ENCODE measurements around the gene MVB12B. TPM values are rescaled to one million over a fixed set of nuclear protein-coding genes. Genes with fewer than 3 reads are reported as not detected.

MVB12B gene
- total and polyA plus RNA-seq, 2 of the 8 experiments (the other 6 are each of a cell fraction or from before 2014, with no cell fraction given) = 2.6 to 5.0 TPM

DNA sequence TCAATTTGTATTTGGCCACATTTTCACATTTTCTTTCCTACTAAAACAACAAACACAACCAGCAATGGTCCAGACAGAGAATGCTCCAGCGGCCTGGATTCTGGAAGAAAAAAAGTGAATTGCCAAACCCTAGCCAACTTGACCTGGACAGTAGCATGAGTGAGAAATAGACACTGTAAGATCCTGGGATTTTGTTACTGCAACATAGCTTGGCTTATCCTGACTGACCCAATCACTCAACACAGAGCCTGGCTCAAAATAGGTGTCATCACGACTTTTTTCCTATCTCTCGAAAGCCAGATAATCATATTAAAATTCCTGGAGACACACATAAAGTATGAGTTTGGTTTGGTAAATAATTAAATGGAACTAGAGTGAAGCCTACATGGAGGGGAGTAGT, 25.4 kb upstream of the MVB12B start:
- H4K8ac ChIP-seq (ENCODE audit: extremely low read depth, insufficient read depth, low read length) = no peak overlapping the region
- no peaks in the 10 kb centered on the region for H3K9me3 ChIP-seq (ENCODE audit: insufficient read depth in 2 of 2, low read depth in 1 of 2, low read length in 1 of 2)
- H3K79me1 ChIP-seq (ENCODE audit: low read depth, low read length) = no peaks in the 10 kb centered on the region
- no peak overlapping the region for H3K9ac ChIP-seq (replicated peaks in 1 of 4; ENCODE audit: extremely low read depth in 1 of 4, low read depth in 3 of 4, low read length in 3 of 4)
- DNase-seq (ENCODE audit: low read depth in 1 of 2, low spot score in 2 of 2) (no peak), FAIRE-seq (no peak)
- H4K91ac ChIP-seq (replicated peaks; ENCODE audit: insufficient read length, low read length) = no peak overlapping the region
- H3K4me1 ChIP-seq (replicated peaks in 1 of 4; ENCODE audit: control insufficient read depth in 3 of 4, insufficient read depth in 4 of 4, low read length in 3 of 4) = no peaks in the 10 kb centered on the region; a peak in 1 of 7 replicates
- no peak overlapping the region for H2BK5ac ChIP-seq (ENCODE audit: low read depth, low read length)
- H3K79me2 ChIP-seq (ENCODE audit: control insufficient read depth in 1 of 2, insufficient read depth in 2 of 2, low read length in 2 of 2) = no peaks in the 10 kb centered on the region
- H2AK5ac ChIP-seq (ENCODE audit: low read depth, low read length) = no peak overlapping the region
- H3K23me2 ChIP-seq (ENCODE audit: low read depth, low read length) = 0 out of 2 replicates have a peak, but pooled peaks cover 2% of the 10 kb centered on the region
- H2AFZ ChIP-seq (ENCODE audit: low read length) = no peak overlapping the region
- H3K27me3 ChIP-seq (replicated peaks in 1 of 4; ENCODE audit: control insufficient read depth in 3 of 4, extremely low read depth in 1 of 4, insufficient read depth in 3 of 4, low read length in 3 of 4) = no peaks in the 10 kb centered on the region
- H3K4me3 ChIP-seq (ENCODE audit: extremely low read depth in 1 of 4, insufficient read depth in 2 of 4, low read depth in 3 of 4, low read length in 4 of 4) = no peak overlapping the region
- no peak overlapping the region for H2BK15ac ChIP-seq (ENCODE audit: low read length)
- H4K20me1 ChIP-seq (replicated peaks in 1 of 2; ENCODE audit: control insufficient read depth in 1 of 2, insufficient read depth in 2 of 2, low read length in 2 of 2) = no peaks in the 10 kb centered on the region
- no peak overlapping the region for H3K23ac ChIP-seq (ENCODE audit: insufficient read length)
- no peak overlapping the region for H3K56ac ChIP-seq (replicated peaks; ENCODE audit: insufficient read length, low read depth, low read length)
- H3K4me2 ChIP-seq (ENCODE audit: insufficient read depth in 1 of 2, low read depth in 2 of 2, low read length in 2 of 2) = no peak overlapping the region
- ChIA-PET POLR2A (ENCODE audit: partially characterized antibody) (no interaction called here), CTCF (ENCODE audit: partially characterized antibody) (interaction anchor here (0.9 to 11.5 kb wide), 15 partner anchors 8 to 262 kb away, joined by 3 to 108 read pairs (median 5); partner anchors contain the start of gene MVB12B)
- no peak overlapping the region for H3K4ac ChIP-seq (replicated peaks; ENCODE audit: insufficient read length, low read depth, low read length)
- H3K36me3 ChIP-seq (ENCODE audit: control insufficient read depth in 2 of 4, insufficient read depth in 4 of 4, low read length in 3 of 4) = no peaks in the 10 kb centered on the region
- no peak overlapping the region for H3K18ac ChIP-seq (ENCODE audit: extremely low read depth, low read length)
- H4K5ac ChIP-seq (ENCODE audit: insufficient read length, low read depth, low read length) = no peak overlapping the region
- no peak overlapping the region for H3K27ac ChIP-seq (ENCODE audit: low read depth, low read length)
- H3K14ac ChIP-seq (ENCODE audit: insufficient read length) = no peak overlapping the region
- no peak overlapping the region for H2BK20ac ChIP-seq (ENCODE audit: low read length)
- H2BK12ac ChIP-seq (ENCODE audit: low read depth, low read length) = no peak overlapping the region
- WGBS, 2 experiments (ENCODE audit: extremely low coverage in 1 of 2, insufficient coverage in 1 of 2, insufficient read length in 1 of 2, insufficient replicate concordance in 2 of 2, low coverage in 1 of 2, low lambda C conversion rate in 2 of 2, missing lambda C conversion rate in 1 of 2) = 88% methylated on average over 3 of the region's 3 CpGs; no CpG with 5 or more reads in 1 of the 2 experiments
- H2BK120ac ChIP-seq (replicated peaks; ENCODE audit: low read depth, low read length) = no peak overlapping the region
- TF ChIP-seq TAF7 (optimal IDR thresholded peaks at IDR 0.05; ENCODE audit: borderline replicate concordance, low read depth, low read length) (no peak), NANOG (IDR thresholded peaks at IDR 0.05; ENCODE audit: insufficient read depth, low read depth, low read length, poor library complexity, severe bottlenecking) (no peak), TBP (IDR thresholded peaks at IDR 0.05; ENCODE audit: low read depth, low read length) (no peak), SRF (IDR thresholded peaks at IDR 0.05; ENCODE audit: low read depth, low read length) (no peak), SP2 (IDR thresholded peaks at IDR 0.05; ENCODE audit: low read length) (no peak), BACH1 (IDR thresholded peaks at IDR 0.05; ENCODE audit: low read length) (no peak), FOSL1 (IDR thresholded peaks at IDR 0.05; ENCODE audit: insufficient read depth, low read depth, low read length) (no peak)
- TF ChIP-seq, protein P1, sequence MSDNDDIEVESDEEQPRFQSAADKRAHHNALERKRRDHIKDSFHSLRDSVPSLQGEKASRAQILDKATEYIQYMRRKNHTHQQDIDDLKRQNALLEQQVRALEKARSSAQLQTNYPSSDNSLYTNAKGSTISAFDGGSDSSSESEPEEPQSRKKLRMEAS (IDR thresholded peaks at IDR 0.05) = no peak
